PFSK-1 (cell line): ENCODE data around the gene TOR2A.

Experiments
- POLR2AphosphoS5 ChIP-seq: IDR thresholded peaks from 2 replicates; pipeline ENCODE4 v1.6.1; 2012; ENCODE audit warnings: low read depth, mild to moderate bottlenecking, control low read depth, low read length, moderate library complexity
- REST ChIP-seq, 2 experiments: IDR thresholded peaks; 2 replicates each; pipeline versions ENCODE4 v1.6.1 to v1.8.0; 2011 to 2012; ENCODE audit warnings: low read depth in 2 of 2, low read length in 2 of 2, control low read depth in 1 of 2, inconsistent platforms in 1 of 2, mild to moderate bottlenecking in 1 of 2, moderate library complexity in 1 of 2; ENCODE audit not compliant: insufficient read depth in 1 of 2
- TAF1 ChIP-seq: IDR thresholded peaks from 2 replicates; pipeline ENCODE4 v1.6.1; 2012; ENCODE audit warnings: low read length, control low read depth, borderline replicate concordance; ENCODE audit not compliant: insufficient read depth

GRCh38 chr9:127779136-127779981 lies 44.3 kb upstream of the TOR2A start:
- TF ChIP-seq POLR2AphosphoS5 (no peak), REST (IDR thresholded peaks at IDR 0.05; ENCODE audit: insufficient read depth in 1 of 2, low read depth in 2 of 2, low read length in 2 of 2) (no peak), TAF1 (no peak)
